Measurements from ENCODE around the gene TRDN.
"Not testable (repeated sequence)": the region's sequence is repeated elsewhere in the genome, so short reads cannot be mapped to it uniquely, and the experiment has no call there.

The TRDN gene

DNA sequence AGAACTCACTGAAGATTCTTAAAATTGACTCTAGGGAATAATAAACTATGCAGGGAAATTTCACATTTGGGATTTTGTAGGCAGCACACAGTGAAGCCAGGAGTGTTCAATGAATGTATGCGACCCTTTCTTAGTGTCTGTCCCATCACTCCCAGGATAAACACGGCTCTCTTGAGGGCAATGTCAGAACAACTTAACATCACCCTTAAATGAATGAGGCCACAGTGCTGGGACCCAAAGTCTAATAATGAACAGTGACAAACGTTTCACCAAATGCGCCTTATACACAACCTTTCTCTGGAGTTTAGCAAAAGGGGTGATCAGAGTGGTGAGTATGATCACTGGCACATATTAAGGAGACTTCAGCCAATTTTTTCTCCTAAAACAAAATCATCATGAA lies 403.4 kb downstream of the TRDN start:
- no peak for DNase-seq

DNA sequence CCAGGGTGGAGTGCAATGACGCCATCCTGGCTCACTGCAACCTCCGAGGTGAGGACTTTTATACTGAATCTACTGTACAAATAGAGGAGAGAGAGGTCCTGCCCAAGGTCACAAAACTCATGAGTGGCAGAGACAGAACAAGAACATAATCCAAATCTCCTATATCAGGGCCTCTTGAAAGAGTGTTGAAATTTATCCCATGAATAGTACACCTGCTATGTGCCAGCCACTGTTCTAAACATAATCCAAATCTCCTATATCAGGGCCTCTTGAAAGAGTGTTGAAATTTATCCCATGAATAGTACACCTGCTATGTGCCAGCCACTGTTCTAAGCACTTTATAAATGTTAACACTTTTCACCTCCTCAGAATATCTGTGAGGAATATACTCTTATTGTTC lies 409.0 kb downstream of the TRDN start:
- not testable (repeated sequence) for DNase-seq

DNA sequence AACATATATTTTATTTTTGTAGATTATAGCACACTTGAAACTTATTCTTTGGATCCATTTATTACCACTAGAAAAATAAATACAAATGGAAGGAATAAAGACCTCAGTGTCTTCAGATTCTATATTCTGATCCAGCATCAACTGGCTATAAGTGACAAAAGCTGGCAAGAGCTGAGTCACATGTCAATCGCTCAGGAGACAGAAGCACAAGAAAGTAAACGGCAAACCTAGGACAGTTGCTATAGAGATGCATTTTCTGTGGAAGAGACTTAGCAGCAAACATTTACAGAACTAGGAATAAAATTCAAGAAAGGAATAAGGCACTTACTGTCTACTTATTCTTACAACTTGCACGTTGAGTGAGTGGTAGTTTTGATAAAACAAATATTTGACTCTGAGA lies 410.4 kb downstream of the TRDN start:
- DNase-seq = no peak

DNA sequence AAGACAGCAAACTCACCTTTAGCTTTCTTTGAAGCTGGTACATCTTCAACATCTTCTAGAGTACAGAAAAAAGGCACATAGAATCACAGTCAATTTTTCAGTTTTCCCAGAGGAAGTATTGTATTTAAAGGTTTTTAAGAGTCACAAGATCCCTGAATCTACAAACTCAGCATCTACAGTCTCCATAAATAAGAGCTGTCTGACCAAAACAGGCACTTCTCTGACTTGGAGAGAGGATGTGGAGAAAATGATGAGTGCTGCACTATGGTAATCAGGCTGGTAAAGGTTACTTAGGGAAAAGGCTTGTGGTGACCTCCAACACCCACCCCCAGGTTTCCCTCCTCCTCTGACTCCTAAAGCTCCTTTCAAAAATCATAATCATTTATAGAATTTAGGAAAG lies 412.7 kb downstream of the TRDN start:
- no peak for DNase-seq

DNA sequence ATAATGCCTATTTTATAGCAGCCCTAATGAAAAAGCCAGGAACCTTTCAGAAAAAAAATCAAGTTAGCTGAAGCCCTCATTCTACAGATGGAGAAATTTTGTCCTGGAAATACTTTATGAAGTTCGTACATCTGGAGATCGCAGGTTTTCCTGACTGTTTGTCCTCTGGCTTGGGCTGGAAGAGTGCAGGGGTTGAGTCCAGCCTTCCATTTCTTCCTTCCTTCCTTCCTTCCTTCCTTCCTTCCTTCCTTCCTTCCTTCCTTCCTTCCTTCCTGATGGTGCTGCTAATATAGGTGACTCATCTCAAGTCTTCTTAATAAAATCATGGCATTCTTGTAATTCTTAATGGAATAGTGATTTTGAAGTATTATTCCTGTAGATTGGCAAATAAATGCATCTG lies 413.3 kb downstream of the TRDN start:
- no peak for DNase-seq

DNA sequence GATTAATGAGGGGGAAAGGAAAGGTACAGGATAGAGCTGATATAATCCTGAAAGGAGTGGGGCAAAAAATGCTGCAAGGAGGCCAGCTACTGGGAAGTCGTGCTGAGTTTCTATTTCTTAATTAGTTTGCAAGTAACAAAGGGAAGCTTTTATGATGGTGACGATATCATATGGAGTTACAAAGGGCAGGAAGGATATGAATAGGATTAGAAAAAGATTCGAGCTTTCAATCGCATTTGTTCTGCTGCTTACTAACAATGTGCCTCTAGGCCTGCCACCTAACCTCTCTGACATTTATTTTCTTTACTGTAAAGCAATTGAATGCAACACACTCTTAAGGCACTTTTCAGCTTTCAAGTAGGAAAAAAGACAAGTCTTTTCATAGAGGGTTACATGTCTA lies 421.5 kb downstream of the TRDN start:
- DNase-seq = no peak

DNA sequence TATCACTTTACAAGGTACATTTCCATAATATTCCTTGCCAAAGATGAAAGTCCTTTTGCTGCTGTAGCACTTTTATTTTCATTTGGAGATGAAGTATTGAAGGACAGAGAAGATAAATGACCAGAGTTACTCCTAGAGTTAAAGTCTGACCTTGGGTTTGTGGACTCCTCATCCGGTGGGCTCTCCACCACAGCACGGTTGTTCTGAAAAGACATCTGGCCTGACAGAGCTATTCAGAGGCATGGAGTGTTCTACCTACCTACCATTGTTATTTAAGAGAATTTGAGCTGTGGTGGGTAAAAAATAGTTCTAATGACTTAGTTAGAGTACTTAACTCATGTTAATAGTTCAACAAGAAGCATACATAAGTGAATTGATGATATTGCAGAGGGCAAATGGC lies 422.3 kb downstream of the TRDN start:
- no peak for DNase-seq

- no peak for DNase-seq
Observed at GRCh38 chr6:123213921-123214320, 422.8 kb downstream of the TRDN start.

DNA sequence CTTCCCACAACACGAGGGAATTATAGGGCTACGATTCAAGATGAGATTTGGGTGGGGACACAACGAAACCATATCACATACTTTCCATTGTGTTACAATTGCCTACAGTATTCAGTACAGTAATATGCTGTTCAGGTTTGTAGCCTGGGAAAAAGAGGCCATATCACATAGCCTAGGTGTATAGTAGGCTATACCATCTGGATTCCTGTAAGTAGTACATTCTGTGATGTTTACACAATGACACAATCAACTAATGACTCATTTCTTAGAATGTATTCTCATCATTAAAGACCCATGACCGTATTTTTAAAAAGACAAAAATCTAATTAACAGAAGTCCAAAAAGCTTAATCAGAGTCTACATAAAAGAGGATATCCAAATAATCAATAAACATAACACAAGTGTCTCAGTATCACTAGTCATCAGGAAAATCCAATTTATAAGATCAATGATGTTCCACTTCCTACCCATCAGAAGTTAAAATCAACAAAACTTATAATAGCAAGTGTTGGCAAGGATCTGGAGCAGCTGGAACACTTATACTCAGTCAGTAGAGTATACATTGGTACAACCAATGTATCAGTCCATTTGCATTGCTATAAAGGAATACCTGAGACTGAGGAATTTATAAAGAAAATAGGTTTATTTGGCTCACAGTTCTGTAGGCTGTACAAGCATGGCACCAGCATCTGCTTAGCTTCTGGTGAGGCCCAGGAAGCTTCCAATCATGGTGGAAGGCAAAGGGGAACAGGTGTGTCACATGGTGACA lies 424.8 kb downstream of the TRDN start:
- DNase-seq = no peak

DNA sequence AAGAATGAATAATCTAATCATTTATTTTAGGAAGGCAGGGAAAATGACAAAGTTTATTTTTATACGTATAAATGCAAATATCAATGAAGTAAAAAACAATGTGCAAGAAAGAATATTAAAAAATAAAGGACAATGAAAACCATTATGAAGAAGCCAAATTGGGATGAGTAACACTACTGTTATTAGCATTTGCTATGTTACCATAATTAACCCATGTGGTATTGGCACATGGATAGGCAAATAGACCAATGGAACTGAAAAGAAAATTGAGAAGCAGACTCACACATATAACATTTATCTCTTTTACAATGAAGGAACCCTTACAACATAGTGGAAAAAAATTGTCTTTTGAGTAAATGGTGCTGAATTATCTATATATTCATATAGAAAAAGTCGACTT lies 426.1 kb downstream of the TRDN start:
- DNase-seq = no peak

DNA sequence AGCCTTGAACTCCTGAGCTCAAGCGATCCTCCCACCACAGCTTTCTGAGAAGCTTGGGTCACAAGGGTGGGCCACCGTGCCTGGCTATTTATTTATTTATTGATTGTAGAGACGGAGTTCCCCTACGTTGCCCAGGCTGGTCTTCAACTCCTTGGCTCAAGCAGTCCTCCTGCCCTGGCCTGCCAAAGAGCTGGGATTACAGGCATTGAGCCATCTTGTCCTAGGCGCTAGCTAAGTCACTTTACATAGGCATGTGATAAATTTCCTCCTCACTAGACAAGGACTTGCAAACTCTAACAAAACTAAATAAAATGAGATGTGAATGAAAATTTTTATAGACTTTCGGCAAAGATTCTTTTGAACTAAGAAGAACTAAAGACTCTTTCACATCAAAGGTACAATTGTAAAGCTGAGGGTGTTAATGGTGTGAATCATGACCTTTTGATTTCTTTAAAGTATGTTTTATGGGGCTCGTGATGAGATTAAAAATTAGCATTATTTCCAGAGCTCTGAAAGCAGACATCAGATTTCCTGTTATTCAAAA lies 428.7 kb downstream of the TRDN start:
- no peak for DNase-seq

DNA sequence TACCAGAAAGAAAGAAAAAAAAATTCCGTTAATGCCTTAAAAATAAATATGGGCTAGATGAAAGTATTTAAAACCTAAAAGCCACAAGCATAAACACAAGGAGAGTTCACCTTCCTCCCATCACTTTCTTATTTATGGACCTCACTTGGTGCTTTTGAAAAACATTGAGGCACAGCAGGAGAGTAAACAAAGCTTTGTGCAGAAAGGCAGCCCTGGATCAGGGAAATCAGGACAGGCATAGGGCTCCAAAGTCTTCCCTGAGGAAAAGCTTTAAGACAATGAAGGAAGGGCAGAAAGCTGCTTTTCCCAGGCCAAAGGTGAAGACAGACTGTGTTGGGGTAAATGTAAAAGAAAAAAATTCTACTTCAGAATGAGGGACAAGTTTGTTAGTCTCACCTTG lies 432.8 kb downstream of the TRDN start:
- DNase-seq = no peak

DNA sequence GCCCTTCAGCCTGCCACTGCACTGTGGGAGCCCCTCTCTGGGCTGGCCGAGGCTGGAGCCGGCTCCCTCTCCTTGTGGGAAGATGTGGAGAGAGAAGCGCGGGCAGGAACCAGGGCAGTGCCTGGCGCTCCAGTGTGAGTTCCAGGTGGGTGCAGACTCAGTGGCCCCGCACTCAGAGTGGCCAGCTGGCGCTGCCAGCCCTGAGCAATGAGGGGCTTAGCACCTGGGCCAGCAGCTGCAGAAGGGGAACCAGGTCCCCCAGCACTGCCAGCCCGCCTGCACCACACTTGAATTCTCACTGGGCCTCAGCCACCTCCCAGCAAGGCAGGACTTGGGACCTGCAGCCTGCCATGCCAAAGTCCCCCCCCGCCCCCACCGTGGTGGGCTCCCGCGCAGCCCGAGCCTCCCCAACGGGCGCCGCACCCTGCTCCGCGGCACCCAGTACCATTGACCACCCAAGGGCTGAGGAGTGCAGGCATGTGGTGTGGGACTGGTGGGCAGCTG lies 434.8 kb downstream of the TRDN start:
- no peak for DNase-seq

DNA sequence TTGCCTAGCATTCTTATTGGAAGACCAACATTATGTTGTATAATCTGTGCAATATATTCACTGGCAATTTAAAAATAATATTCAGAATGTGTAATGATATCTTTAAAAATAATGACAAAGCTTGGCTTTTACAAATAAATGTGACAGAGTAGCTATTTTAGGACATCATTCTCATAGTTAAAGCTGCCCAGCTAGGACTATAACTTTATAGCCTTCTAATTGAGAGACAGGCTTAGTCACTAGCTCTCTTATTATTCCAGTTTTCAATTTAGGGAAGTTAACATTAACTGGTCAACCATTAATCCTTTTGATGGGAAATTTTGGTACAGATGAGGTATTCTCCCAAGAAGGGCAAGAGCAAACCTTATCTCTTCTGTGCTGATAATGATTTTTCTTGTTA lies 443.5 kb downstream of the TRDN start:
- DNase-seq = no peak

DNA sequence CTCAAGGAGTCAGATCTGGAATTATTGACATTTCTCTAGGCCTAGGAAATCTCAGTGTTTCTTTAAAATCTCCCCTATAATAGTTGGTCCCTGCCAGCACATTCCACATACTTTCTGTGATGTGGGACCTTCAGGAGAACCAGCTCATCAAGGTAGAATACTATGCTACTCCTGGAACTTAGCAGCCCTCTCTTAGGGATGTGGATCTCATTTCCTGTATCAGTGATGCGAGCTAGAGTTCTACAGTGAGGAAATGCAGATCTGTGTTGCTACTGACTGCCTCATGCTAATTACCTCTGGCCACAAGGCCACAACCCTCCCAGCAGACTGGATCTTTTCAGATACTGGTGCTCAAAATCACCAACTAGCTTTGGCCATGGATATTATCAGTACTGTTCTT lies 446.9 kb downstream of the TRDN start:
- DNase-seq = no peak

DNA sequence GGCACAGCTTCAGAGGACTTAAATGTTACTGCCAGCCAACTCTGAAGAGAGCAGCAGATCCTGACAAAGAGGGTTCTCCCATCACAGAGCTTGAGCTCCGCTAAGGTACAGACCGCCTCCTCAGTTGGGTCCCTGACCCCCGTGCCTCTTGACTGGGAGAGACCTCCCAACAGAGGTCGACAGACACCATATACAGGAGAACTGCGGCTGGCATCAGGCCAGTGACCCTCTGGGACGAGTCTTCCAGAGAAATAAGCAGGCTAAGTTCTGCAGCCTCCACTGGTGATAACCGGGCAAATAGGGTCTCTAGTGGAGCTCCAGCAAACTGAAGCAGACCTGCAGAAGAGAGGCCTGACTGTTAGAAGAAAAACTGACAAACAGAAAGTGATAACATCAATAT lies 453.8 kb downstream of the TRDN start:
- DNase-seq = no peak

- no peak for DNase-seq
Observed at GRCh38 chr6:123176706-123177105, 460.0 kb downstream of the TRDN start.

DNA sequence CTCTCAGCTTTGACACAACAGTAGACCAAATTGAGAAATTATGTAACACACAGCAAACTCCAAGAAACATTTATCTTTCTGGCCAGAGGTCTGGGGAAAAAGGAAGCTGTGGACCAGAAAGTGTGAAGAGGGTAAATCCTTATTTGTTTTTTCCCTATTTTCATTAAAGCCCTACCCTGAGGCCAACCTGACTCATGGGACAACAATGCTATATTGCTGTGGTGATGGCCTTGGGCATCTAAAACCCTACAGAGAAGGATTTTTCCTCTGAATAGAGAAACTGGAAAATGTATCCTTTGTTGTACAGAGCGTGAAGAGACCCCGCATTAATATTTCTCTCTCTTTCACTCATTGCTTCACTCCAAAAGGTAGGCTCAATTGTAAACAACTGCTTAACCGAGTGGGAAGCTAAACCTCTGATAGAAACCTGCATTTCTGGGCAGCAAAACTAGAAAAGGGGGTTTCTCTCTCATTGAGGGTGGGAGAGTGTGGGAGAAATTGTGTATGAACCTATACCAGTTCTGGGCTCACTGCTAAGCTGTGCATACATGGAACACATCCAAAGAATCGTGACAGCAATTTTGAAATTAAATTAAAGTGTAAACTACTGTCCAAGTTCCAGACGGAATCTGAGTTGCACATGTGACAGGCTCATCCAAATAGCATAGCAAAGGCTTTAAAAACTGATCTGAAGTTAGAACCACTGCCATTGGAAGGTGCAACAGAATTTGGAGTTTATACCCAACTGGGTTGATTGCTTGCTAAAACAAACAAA lies 465.2 kb downstream of the TRDN start:
- no peak for DNase-seq

- DNase-seq = no peak
Observed at GRCh38 chr6:123169774-123170095, 467.0 kb downstream of the TRDN start.

DNA sequence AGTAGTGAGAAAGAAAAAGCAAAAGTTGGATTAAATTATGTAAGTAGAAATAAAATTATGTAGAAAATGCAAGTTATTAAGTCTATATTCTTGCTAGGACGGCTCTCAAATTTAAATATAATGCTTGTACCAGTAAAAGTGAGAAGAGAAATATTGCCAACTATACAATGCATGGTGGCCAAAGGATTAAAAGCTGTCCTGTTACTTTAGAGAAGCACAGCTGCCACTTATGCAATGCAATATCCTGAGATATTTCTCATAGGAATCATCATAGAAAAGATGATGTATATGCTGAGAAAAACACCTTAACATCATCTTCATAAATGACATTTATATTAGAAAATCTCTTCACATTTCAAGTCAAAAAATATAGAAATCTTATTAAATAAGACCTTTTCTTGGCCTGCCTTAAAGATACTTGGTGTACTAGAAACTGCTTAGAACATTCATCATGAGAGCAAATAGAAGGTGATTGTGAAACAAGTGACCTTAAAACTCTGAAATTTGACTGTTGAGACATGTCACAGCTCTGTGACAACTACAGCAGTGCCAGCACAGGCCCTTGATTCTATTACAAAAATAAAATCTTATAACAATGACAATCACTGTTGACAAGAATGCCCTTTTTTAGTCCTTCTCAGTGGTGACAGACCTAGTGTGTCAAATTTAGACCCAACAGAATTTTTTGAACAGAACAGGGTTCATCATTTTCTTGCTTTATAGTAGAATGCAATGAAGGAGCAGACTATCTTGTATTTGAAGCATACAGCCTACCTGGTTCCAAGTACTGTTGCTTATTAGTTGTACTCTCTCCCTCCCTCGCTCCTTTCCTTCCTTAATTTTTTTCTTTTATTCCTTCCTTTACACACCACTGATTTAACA lies 467.6 kb downstream of the TRDN start:
- DNase-seq = no peak

- DNase-seq = no peak
Observed at GRCh38 chr6:123168466-123168865, 468.3 kb downstream of the TRDN start.
